ENCODE data around the gene GRN. TPM values are rescaled to one million over a fixed set of nuclear protein-coding genes. Genes with fewer than 3 reads are reported as not detected.

The GRN gene
- total RNA-seq, 1 donor from 2014 or later: 160 TPM

- H3K4me1 ChIP-seq: peaks cover 13% of the 10 kb centered on the region
- H3K27me3 ChIP-seq (ENCODE audit: low read depth): peaks cover 16% of the 10 kb centered on the region
- no peak for DNase-seq
- H3K4me3 ChIP-seq: no peak overlapping the region
- intact Hi-C loops (cut with micrococcal nuclease): no loop called here
- no peak overlapping the region for H3K27ac ChIP-seq (replicated peaks)
- TF ChIP-seq CTCF (IDR thresholded peaks at IDR 0.05; ENCODE audit: borderline replicate concordance): no peak
- no peaks in the 10 kb centered on the region for H3K9me3 ChIP-seq (replicated peaks)
- no peaks in the 10 kb centered on the region for H3K36me3 ChIP-seq
Observed at GRCh38 chr17:44378171-44378705, 33.1 kb downstream of the GRN start.

DNA sequence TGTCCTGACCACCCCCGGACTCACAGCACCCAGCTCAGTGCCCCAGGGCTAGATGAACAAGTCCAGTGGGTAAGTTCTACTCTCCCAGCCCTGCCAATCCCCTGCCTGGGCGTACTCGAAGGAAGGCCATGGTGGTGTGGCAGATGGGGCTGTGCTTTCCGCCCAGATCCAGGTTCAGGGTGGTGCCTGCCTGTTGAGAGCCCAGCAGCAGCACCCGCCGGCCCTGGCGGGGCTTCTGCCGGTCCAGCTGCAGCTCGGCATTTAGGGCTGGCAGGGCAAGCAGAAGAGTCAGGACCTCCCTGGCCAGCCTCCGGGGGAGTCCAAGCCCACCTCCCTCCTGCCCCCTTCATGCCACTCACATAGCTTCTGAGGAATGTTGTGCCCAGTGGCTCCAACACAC lies 34.8 kb downstream of the GRN start:
- no peak overlapping the region for H3K27ac ChIP-seq (replicated peaks)
- no peaks in the 10 kb centered on the region for H3K9me3 ChIP-seq (replicated peaks)
- no peak for TF ChIP-seq CTCF (IDR thresholded peaks at IDR 0.05; ENCODE audit: borderline replicate concordance)
- H3K4me1 ChIP-seq: peaks cover 20% of the 10 kb centered on the region
- no peaks in the 10 kb centered on the region for H3K36me3 ChIP-seq
- no peak for DNase-seq
- intact Hi-C loops (cut with micrococcal nuclease): no loop called here
- H3K4me3 ChIP-seq: no peak overlapping the region
- H3K27me3 ChIP-seq (ENCODE audit: low read depth): peaks cover 32% of the 10 kb centered on the region

- Histone ChIP-seq H3K36me3 (no peaks in the 10 kb centered on the region), H3K4me1 (peaks cover 28% of the 10 kb centered on the region), H3K27ac (replicated peaks) (no peak overlapping the region), H3K9me3 (replicated peaks) (no peaks in the 10 kb centered on the region), H3K27me3 (ENCODE audit: low read depth) (peaks cover 38% of the 10 kb centered on the region), H3K4me3 (no peak overlapping the region)
- intact Hi-C loops (cut with micrococcal nuclease): no loop called here
- TF ChIP-seq CTCF (IDR thresholded peaks at IDR 0.05; ENCODE audit: borderline replicate concordance): no peak
- no peak for DNase-seq
Observed at GRCh38 chr17:44380767-44381166, 35.7 kb downstream of the GRN start.

GRCh38 chr17:44381810-44382305 lies 36.8 kb downstream of the GRN start:
- H3K36me3 ChIP-seq: no peaks in the 10 kb centered on the region
- H3K4me1 ChIP-seq: peaks cover 22% of the 10 kb centered on the region
- no peaks in the 10 kb centered on the region for H3K9me3 ChIP-seq (replicated peaks)
- H3K4me3 ChIP-seq: no peak overlapping the region
- no peak for DNase-seq
- intact Hi-C loops (cut with micrococcal nuclease): no loop called here
- TF ChIP-seq CTCF (IDR thresholded peaks at IDR 0.05; ENCODE audit: borderline replicate concordance): no peak
- H3K27me3 ChIP-seq (ENCODE audit: low read depth): peaks cover 41% of the 10 kb centered on the region
- H3K27ac ChIP-seq (replicated peaks): no peak overlapping the region

DNA sequence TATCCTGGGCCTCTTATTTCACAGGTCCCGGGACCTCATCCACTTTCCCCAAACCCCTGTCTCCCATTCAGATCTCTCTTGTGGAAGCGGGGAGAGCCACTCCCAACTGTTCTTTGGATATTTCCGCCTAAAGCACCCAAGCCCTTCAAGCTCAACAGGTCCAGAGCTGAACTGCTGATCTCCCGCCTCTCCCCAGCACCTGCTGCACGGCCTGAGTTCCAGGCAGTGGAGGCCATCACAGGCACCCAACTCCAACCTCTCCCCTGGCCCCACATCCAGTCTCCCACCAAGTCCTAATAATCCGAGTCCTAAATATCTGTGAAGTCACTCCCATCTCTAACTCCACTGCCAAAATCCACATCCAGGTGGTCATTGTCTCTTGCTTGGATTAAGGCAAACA lies 37.8 kb downstream of the GRN start:
- intact Hi-C loops (cut with micrococcal nuclease): no loop called here
- H3K9me3 ChIP-seq (replicated peaks): no peaks in the 10 kb centered on the region
- DNase-seq: no peak
- H3K4me3 ChIP-seq: no peak overlapping the region
- TF ChIP-seq CTCF (IDR thresholded peaks at IDR 0.05; ENCODE audit: borderline replicate concordance): no peak
- H3K27me3 ChIP-seq (ENCODE audit: low read depth): peaks cover 41% of the 10 kb centered on the region
- no peaks in the 10 kb centered on the region for H3K36me3 ChIP-seq
- H3K27ac ChIP-seq (replicated peaks): no peak overlapping the region
- H3K4me1 ChIP-seq: peaks cover 21% of the 10 kb centered on the region
